RCC 7860 (cell line): Measurements from ENCODE around the gene CIC.

Experiments
- DNase-seq: peaks from one replicate; pipeline ENCODE4 v3.0.0-alpha.2; 2015; ENCODE audit warnings: low spot score
- FAIRE-seq: peaks from 2 replicates; lab custom pipeline; 2012; peaks lifted over from hg19 to GRCh38; lab: Jason Lieb, UNC

The CIC gene

GRCh38 chr19:42303101-42303464, 34.0 kb downstream of the CIC start:
- no peak for DNase-seq
- FAIRE-seq: no peak

GRCh38 chr19:42303876-42304275, 34.8 kb downstream of the CIC start:
- no peak for FAIRE-seq
- DNase-seq: no peak

GRCh38 chr19:42306646-42307045, 37.6 kb downstream of the CIC start:
- DNase-seq (no peak), FAIRE-seq (no peak)

- no peak for DNase-seq
- no peak for FAIRE-seq
These were observed 40.6 kb downstream of the CIC start for GRCh38 chr19:42309686-42310085.

- FAIRE-seq (no peak), DNase-seq (no peak)
These were observed 42.6 kb downstream of the CIC start for GRCh38 chr19:42311657-42312056.

- FAIRE-seq: no peak
These were observed 43.3 kb downstream of the CIC start for GRCh38 chr19:42312370-42312769.

GRCh38 chr19:42313096-42313839, 44.2 kb downstream of the CIC start, which contains the start of gene TMEM145:
Gene TMEM145, plus strand, starts transcription at chr19:42313309. Its CDS starts 68 bp downstream, at chr19:42313377.
- FAIRE-seq: no peak
- DNase-seq: no peak

More at GRCh38 chr19:42312370-42312769, 43.3 kb downstream of the CIC start:
- no peak for DNase-seq

- no peak for FAIRE-seq
- no peak for DNase-seq
These were observed 45.0 kb downstream of the CIC start for GRCh38 chr19:42313840-42314755.

GRCh38 chr19:42315024-42315423, 46.0 kb downstream of the CIC start:
- FAIRE-seq: no peak
- no peak for DNase-seq

- peak; percentile 63 for DNase-seq
- no peak for FAIRE-seq
These were observed 47.5 kb downstream of the CIC start for GRCh38 chr19:42316223-42317211.

GRCh38 chr19:42317535-42317934, 48.5 kb downstream of the CIC start:
- DNase-seq: no peak
- no peak for FAIRE-seq

GRCh38 chr19:42322305-42322704, 53.3 kb downstream of the CIC start:
- DNase-seq (no peak), FAIRE-seq (no peak)

GRCh38 chr19:42323473-42323851, 54.4 kb downstream of the CIC start:
- FAIRE-seq (no peak), DNase-seq (no peak)

GRCh38 chr19:42323852-42324654, 55.0 kb downstream of the CIC start:
- no peak for DNase-seq
- FAIRE-seq: no peak

GRCh38 chr19:42324655-42325307, 55.7 kb downstream of the CIC start:
- DNase-seq (no peak), FAIRE-seq (no peak)

GRCh38 chr19:42325308-42325895, 56.4 kb downstream of the CIC start, which contains the start of gene MEGF8:
Gene MEGF8, plus strand, starts transcription at chr19:42325635. Its CDS starts 609 bp downstream, at chr19:42326244.
- peak; percentile 96 for DNase-seq
- FAIRE-seq: peak; percentile 89

GRCh38 chr19:42325896-42326771, 57.1 kb downstream of the CIC start:
- no peak for FAIRE-seq
- no peak for DNase-seq

GRCh38 chr19:42326969-42327368, 57.9 kb downstream of the CIC start:
- FAIRE-seq (no peak), DNase-seq (no peak)
